Progenitor cell of endocrine pancreas (in vitro differentiated cells): Measurements from ENCODE around the gene DCC. TPM values are rescaled to one million over a fixed set of nuclear protein-coding genes. Genes with fewer than 3 reads are reported as not detected.

Experiments used
- DNase-seq: peaks from one replicate; pipeline ENCODE4 v3.0.0; 2021; ENCODE audit warnings: low spot score; ENCODE audit not compliant: unreplicated experiment
- H3K27ac Mint-ChIP-seq: 2 replicates; pipeline ENCODE4 v1.8.0; 2021; ENCODE audit warnings: mild to moderate bottlenecking, moderate library complexity, mixed read lengths
- H3K27me3 Mint-ChIP-seq: 2 replicates; pipeline ENCODE4 v1.8.0; 2021; ENCODE audit warnings: mixed read lengths
- H3K36me3 Mint-ChIP-seq: 2 replicates; pipeline ENCODE4 v1.8.0; 2022; ENCODE audit warnings: mixed read lengths; ENCODE audit not compliant: insufficient read depth
- H3K4me1 Mint-ChIP-seq: 2 replicates; pipeline ENCODE4 v1.8.0; 2021; ENCODE audit warnings: low read depth, mixed read lengths
- H3K4me3 Mint-ChIP-seq: 2 replicates; pipeline ENCODE4 v1.8.0; 2021; ENCODE audit warnings: low read depth, mild to moderate bottlenecking, moderate library complexity, mixed read lengths
- H3K9me3 Mint-ChIP-seq: 2 replicates; pipeline ENCODE4 v1.8.0; 2021; ENCODE audit warnings: low read depth, mixed read lengths
- total RNA-seq: library from RNA; stranded (reverse); gene quantifications from 2 replicates; pipeline ENCODE4 v1.2.1, GENCODE V29; 2021
- TF ChIP-seq, protein P1 (sequence below): fragments of 200-600 bp; sonication (generic); IDR thresholded peaks from one replicate; pipeline ENCODE4 v1.5.0; 2021; ENCODE audit warnings: antibody characterized with exemption, mild to moderate bottlenecking; ENCODE audit not compliant: unreplicated experiment

Gene DCC
- total RNA-seq, 1 donor from 2014 or later = 8.4 TPM

DNA sequence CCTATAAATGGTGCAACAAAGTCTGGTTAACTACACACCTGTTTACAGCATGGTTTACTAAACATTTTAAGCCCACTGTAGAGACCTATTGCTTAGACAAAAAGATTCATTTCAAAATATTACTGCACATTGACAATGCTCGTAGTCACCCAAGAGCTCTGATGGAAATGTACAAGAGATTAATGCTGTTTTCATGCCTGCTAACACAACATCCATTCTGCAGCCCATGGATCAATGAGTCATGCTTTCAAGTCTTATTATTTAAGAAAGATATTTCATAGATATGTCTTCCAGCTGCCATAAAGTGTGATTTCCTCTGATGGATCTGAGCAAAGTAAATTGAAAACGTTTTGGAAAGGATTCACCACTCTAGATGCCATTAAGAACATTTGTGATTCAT is 1103.3 kb downstream of the DCC start:
- no peak overlapping the region for H3K27ac Mint-ChIP-seq
- no peaks in the 10 kb centered on the region for H3K9me3 Mint-ChIP-seq
- H3K36me3 Mint-ChIP-seq = no peaks in the 10 kb centered on the region
- no peak for DNase-seq
- TF ChIP-seq, protein P1, sequence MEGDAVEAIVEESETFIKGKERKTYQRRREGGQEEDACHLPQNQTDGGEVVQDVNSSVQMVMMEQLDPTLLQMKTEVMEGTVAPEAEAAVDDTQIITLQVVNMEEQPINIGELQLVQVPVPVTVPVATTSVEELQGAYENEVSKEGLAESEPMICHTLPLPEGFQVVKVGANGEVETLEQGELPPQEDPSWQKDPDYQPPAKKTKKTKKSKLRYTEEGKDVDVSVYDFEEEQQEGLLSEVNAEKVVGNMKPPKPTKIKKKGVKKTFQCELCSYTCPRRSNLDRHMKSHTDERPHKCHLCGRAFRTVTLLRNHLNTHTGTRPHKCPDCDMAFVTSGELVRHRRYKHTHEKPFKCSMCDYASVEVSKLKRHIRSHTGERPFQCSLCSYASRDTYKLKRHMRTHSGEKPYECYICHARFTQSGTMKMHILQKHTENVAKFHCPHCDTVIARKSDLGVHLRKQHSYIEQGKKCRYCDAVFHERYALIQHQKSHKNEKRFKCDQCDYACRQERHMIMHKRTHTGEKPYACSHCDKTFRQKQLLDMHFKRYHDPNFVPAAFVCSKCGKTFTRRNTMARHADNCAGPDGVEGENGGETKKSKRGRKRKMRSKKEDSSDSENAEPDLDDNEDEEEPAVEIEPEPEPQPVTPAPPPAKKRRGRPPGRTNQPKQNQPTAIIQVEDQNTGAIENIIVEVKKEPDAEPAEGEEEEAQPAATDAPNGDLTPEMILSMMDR = no peak
- H3K27me3 Mint-ChIP-seq = no peaks in the 10 kb centered on the region
- no peak overlapping the region for H3K4me3 Mint-ChIP-seq
- H3K4me1 Mint-ChIP-seq = no peaks in the 10 kb centered on the region

DNA sequence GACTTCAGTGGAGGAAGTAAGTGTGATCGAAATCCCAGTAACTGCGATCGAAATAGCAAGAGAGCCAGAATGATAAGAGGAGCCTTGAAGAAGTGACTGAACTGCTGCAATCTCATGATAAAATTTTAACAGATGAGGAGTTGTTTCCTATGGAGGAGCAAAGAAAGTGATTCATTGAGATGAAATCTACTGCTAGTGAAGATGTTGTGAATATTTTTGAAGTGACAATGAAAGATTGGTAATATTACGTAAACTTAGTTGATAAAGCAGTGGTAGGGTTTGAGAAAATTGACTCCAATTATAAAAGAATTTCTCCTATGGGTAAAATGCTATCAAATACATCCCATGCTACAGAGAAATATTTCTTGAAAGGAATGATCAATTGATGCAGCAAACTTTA is 1103.8 kb downstream of the DCC start:
- Mint-ChIP-seq H3K27ac (no peak overlapping the region), H3K36me3 (no peaks in the 10 kb centered on the region), H3K9me3 (no peaks in the 10 kb centered on the region), H3K27me3 (no peaks in the 10 kb centered on the region), H3K4me3 (no peak overlapping the region), H3K4me1 (no peaks in the 10 kb centered on the region)
- TF ChIP-seq, protein P1 = no peak
- no peak for DNase-seq

DNA sequence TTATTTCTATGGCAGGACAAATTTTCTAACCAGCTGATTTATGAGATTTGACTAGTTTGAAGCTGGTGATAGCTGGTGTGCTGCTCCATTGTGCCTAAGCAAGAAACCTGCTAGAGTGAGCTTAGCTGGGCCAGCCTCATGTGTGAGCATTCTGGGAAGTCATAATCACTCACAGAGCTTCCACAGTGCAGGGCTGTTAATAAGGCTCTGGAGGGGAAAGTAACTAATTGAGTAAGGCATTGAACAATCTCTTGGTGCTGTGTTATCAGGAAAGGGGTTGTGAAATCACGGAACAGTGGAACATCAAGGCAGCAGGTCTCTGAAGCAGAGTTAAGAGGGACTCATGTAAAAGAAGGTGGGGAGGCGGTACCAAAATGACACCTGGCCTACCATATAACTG is 1111.9 kb downstream of the DCC start:
- Mint-ChIP-seq H3K9me3 (no peaks in the 10 kb centered on the region), H3K36me3 (no peaks in the 10 kb centered on the region), H3K4me1 (peaks cover 9% of the 10 kb centered on the region), H3K27ac (no peak overlapping the region), H3K4me3 (no peak overlapping the region), H3K27me3 (no peaks in the 10 kb centered on the region)
- TF ChIP-seq, protein P1 = no peak
- DNase-seq = no peak

DNA sequence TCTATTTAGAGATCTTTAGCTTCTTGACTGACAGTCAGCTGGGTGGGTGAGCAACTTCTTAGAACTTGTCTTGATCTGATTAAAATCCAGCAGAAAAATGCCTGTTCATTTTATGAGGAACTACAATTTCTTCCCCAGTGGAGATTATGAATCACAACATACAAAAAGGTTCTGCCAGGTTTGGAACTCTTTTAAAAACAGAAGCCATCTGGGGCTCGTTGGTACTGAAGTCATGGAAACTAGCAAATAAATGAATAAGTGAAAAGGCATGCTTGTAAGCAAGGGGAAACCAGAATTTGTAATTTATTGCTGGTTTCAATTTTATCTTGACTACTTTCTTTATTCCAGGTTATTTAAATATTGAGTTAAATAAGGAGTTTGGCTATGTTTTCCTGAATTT is 1117.1 kb downstream of the DCC start:
- no peak overlapping the region for H3K4me3 Mint-ChIP-seq
- H3K27ac Mint-ChIP-seq = no peak overlapping the region
- peaks cover 5% of the 10 kb centered on the region for H3K4me1 Mint-ChIP-seq

DNA sequence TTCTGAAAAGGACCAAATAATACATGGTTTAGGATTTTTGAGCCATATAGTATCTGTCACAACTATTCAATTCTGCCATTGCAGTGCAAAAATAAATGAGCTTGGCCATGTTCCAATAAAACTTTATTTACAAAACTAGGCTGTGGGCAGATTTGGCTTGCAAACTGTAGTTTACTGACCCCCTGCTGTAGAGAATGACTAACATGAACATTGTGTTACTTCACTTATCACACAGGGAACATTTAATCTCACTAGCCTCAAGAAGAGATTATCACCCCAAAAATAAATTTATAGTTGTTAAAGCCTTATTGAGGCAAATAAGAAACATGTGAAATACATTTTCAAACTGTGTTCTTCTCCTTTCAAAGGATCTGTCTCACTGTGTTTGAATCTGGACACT is 1118.3 kb downstream of the DCC start:
- TF ChIP-seq, protein P1 = no peak
- Mint-ChIP-seq H3K4me3 (no peak overlapping the region), H3K27me3 (no peaks in the 10 kb centered on the region), H3K36me3 (no peaks in the 10 kb centered on the region), H3K4me1 (peaks cover 5% of the 10 kb centered on the region), H3K9me3 (no peaks in the 10 kb centered on the region), H3K27ac (no peak overlapping the region)
- no peak for DNase-seq

More for the DNA sequence above, 1117.1 kb downstream of the DCC start:
- DNase-seq = no peak
- TF ChIP-seq, protein P1 = no peak
- Mint-ChIP-seq H3K9me3 (no peaks in the 10 kb centered on the region), H3K36me3 (no peaks in the 10 kb centered on the region), H3K27me3 (no peaks in the 10 kb centered on the region)
